GM19099 (cell line): ENCODE measurements around the gene KRT5.

Source experiments
- POLR2A ChIP-seq: IDR thresholded peaks from 3 replicates; pipeline ENCODE4 v1.6.1; 2011; ENCODE audit warnings: low read depth; ENCODE audit not compliant: insufficient read length; ENCODE audit errors: extremely low read depth

The KRT5 gene

DNA sequence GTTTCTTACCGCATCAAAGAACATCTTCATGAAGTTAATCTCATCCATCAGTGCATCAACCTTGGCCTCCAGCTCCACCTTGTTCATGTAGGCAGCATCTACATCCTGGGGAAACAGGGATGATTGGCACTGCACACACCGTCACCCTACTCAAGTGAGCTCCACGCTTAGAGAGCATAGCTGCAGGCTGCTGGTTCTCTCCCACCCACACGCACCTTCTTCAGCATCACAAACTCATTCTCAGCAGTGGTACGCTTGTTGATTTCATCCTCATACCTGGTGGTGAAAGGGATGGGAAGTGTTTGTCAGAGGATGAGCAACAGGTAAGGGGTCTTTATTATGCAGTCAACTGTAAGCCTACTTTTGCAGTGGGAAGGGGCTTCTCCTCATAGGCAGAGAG lies 2.3 kb downstream of the KRT5 start:
- no peak for TF ChIP-seq POLR2A

DNA sequence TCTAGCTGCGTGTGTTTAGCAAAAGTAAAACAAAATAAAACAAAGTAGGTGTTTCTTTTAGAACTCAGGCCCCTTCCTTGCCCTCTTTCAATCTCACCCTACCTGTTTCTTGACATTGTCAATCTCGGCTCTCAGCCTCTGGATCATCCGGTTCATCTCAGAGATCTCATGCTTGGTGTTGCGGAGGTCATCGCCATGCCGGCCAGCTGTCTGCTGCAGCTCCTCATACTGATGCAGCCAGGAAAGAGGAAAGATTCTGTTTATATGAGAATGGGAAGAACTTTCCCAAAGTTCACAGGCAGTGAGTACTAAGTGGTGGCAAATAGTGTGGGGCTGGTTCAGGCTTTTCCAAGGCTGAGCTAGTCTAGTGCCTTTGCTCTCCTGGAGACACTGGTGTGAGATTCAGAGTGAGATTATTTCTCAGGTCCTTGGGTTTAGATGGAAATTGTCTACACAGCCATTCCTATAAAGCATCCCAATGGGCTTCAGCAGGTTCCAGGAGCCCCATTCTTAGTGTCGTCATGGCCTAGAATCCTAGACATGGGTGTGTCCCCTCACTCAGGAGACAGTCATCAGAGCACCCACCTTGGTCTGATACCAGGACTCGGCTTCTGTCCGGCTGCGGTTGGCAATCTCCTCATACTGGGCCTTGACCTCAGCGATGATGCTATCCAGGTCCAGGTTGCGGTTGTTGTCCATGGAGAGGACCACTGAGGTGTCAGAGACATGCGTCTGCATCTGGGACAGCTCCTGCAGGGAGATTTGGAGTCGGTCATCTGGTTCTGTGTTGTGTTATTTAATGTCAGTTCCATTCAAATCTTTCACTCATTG lies 3.0 kb downstream of the KRT5 start:
- no peak for TF ChIP-seq POLR2A

DNA sequence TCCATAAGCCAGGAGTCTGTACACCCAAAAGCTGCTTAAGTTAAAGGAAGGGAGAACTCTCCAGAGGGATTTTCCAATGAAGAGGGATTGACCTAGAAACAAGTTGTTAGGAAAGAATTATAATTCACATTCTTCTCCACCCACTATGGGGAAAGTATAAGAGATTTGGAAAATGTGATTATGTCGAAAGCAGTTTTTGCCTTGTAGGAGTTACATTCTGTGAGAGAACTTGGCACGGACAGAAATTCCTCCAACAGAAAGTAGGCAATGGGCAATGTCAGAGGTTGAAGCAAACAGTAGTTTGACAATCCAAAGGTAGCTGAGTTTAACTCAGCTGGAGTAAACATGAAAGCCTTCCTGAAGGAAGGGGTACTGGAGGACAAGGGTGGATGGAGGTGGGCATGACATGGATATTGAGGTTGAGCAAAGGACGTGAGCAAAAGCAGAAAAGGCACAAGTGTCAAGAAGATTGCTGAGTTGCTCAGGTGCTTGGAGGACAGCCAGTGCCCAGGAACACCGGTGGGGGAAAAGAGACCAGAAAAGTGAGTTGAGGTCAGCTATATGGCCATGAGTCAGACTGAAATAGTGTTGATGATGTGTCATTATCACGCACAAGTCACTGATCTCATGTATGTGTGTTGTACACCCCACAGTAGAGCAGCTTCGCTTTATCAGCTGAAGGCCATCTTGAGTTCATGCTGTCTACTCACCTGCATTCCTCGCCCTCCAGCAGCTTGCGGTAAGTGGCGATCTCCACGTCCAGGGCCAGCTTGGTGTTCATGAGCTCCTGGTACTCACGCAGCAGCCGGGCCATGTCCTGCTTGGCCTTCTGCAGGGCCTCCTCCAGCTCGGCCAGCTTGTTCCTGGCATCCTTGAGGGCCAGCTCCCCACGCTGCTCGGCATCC lies 4.0 kb downstream of the KRT5 start:
- TF ChIP-seq POLR2A = no peak

GRCh38 chr12:52515319-52515646 lies 4.9 kb downstream of the KRT5 start:
- no peak for TF ChIP-seq POLR2A

DNA sequence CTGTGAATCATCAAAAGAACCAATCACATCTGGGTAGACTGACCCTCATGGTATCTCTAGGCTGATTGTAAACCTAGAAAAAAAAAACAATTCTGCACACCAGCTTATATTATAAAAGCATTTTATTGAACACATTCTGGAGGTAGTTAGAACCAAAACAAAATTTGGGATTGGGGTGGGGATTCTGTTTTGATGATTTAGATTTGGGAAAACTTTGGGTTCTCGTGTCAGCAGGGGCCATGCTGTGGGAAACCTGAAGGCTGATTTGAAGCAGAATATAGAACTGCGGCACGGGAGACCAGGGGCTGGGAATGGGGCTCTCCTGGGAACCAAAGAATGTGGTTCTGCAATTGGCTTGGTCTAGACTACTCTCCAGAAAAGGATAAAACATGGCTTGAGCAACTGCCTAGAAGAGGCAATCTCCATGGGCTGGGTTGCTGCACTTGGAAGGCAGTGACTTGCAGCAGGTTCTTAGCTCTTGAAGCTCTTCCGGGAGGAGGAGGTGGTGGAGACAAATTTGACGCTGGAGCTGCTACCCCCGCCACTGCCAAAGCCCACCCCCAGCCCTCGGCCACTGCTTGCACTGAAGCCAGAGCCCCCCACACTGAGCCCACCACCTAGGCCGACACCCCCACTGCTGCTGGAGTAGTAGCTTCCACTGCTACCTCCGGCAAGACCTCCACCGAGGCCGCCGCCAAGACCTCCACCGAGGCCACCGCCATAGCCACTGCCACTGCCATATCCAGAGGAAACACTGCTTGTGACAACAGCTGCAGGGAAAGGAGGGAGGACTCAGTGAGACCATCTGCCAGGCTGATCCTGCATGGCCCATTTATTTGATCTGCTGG lies 5.5 kb downstream of the KRT5 start:
- no peak for TF ChIP-seq POLR2A

DNA sequence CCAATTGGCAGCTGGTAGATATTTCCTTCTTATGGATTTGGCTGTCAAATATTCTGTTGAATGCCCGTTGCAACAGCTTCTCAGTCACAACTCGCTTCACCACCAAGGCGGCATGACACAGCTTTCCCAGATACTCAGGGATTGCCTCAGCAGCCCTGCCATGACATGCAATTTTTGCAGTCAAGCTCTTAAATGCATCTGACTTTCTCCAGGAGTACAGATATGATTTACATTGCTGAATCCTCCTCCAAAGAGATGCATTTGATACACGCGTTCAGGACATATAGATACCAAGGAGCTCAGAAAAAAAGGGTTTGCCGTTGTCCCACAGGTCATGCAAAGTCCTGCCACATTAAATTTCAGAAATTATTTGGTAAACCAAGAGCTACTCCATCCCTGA lies 6.5 kb downstream of the KRT5 start:
- no peak for TF ChIP-seq POLR2A

DNA sequence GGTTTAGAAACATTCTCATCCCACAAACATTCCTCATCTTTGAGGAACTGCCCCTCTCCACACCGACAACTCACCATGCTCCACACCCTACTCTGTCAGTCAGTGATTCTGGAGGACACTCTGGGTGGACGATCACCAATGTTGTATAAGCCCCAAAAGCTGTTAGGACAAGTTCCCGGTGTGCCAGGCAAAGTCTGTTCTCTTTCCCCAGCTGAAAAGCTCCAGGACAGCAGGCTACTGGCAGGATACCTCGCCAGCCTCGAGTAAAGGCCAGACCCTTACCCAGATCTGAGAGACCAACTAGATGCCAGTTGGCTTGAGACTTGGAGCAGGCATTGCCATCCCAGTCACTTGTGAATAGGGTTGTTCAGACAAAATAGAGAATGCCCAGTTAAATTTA lies 12.0 kb downstream of the KRT5 start:
- TF ChIP-seq POLR2A = no peak

DNA sequence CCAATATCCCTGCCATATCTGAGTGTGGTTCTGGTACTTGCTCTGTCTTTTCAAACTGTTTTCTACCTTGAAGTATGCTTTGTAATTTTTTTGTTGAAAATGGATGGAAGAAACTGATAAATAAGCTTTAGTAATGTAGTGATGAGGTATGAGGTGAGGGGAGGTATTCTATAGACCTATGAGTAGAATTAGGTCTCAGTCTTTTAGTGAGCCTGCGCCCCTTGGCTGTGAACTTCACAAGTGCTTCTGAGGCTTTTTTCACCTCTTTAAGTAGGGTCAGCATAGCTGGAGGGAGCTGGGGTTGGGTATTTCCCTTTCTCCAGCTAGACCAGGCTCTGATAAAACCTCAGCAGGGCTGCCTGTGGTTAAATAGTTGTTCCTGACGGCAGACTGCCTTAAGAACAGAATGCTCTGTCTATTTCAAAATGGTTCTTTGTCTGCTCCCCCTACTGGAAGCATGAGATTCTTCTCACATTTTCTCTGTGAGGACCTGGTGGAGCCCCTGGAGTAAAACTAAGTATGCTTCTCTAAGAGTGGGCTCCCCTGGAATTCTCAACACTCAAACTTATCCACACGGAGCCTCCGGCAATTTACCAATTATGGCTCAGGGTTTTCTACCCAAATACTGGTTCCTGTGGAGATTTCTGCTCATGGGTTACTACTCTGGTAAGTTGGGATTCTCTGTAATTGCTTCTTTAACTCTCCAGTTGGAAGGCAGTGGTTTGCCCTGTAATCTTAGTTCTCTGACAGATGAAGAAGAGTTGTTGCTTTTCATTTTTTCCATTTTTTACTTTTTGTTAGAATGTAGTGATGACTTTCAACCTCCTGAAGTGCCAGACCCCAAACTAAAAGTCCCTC lies 13.1 kb downstream of the KRT5 start:
- TF ChIP-seq POLR2A = no peak

DNA sequence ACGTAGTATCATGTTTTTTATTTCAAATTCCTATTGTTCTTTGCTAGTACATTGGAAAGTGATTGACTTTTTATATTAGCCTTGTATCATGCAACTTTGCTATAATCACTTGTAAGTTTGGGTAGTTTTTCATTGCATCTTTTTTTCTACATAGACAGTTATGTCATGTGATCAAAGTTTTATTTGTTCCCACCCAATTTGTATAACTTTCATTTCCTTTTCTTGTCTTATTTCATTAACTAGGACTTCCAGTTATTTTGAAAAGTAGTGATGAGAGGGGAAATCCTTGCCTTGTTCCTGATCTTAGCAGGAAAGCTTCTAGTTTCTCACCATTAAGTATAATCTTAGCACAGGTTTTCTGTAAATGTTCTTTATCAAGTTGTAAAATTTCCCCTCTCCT lies 17.3 kb downstream of the KRT5 start:
- TF ChIP-seq POLR2A = no peak

- no peak for TF ChIP-seq POLR2A
Measured at GRCh38 chr12:52501490-52501889, 18.7 kb downstream of the KRT5 start.

DNA sequence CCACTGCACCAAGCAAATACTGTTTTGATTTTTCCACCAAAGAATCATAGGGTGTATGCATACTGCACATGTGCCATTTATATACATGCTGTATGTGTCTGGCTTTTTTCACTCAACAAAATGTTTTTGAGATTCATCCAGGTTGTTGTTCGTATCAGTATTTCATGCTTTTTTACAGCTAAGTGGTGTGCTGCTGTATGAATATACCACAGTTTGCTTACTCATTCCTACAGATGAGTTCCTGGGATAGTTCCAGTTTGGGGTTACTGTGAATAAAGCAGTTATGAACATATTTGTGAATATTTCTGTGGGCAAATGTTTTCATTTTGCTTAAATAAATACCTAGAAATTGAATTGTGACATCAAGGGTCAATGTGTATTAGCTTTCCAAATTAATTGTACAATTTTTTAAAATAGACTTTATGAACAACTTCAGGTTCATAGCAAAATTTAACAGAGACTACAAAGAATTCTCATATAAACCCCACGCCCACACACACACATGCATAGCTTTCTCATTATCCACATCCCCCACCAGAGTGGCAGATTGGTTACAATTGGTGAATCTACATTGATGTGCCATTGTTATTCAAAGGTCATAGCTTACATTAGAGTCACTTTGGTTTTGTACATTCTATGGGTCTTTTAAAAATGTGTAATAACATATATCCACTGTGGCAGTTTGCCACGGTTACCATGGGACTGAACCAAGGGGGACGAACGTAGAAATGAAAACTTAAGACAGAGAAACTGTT lies 20.2 kb downstream of the KRT5 start:
- TF ChIP-seq POLR2A = no peak

- TF ChIP-seq POLR2A = no peak
Measured at GRCh38 chr12:52498946-52499345, 21.2 kb downstream of the KRT5 start.

GRCh38 chr12:52497975-52498374 lies 22.2 kb downstream of the KRT5 start:
- TF ChIP-seq POLR2A = no peak
